Mucosa of rectum (tissue), 2 donors: ENCODE results near the gene GNA15.

Experiments used
- H3K27ac ChIP-seq, 2 donors: one replicate each; pipeline ENCODE4 v1.7.0; 2013; ENCODE audit warnings: inconsistent platforms in 2 of 2, low read depth in 2 of 2, low read length in 2 of 2
- H3K27me3 ChIP-seq, 2 donors: one replicate each; pipeline ENCODE4 v1.7.0; 2013; ENCODE audit warnings: low read length in 2 of 2; ENCODE audit not compliant: control insufficient read depth in 2 of 2, insufficient read depth in 2 of 2
- H3K36me3 ChIP-seq, 2 donors: one replicate each; pipeline ENCODE4 v1.7.0; 2013; ENCODE audit warnings: low read length in 2 of 2; ENCODE audit not compliant: control insufficient read depth in 2 of 2, insufficient read depth in 2 of 2
- H3K4me1 ChIP-seq, 2 donors: one replicate each; pipeline ENCODE4 v1.7.0; 2013; ENCODE audit warnings: low read length in 2 of 2, mild to moderate bottlenecking in 1 of 2; ENCODE audit not compliant: control insufficient read depth in 2 of 2, insufficient read depth in 2 of 2
- H3K4me3 ChIP-seq, 2 donors: one replicate each; pipeline ENCODE4 v1.7.0; 2013; ENCODE audit warnings: low read length in 2 of 2
- H3K9ac ChIP-seq, 2 donors: one replicate each; pipeline ENCODE4 v1.7.0; 2013; ENCODE audit warnings: low read length in 2 of 2, low read depth in 1 of 2, mild to moderate bottlenecking in 1 of 2
- H3K9me3 ChIP-seq, 2 donors: one replicate each; pipeline ENCODE4 v1.7.0; 2013; ENCODE audit warnings: low read length in 2 of 2; ENCODE audit not compliant: control insufficient read depth in 2 of 2
- donor health status: healthy.
- donor health status: Normal muscosa, but diverticular disease.

GNA15 gene

GRCh38 chr19:3098141-3098514 lies 37.7 kb upstream of the GNA15 start:
- no peaks in the 10 kb centered on the region for H3K9me3 ChIP-seq
- peaks cover 0 to 4% of the 10 kb centered on the region in 2 donors for H3K36me3 ChIP-seq
- peak overlapping the region; percentile 86 to 89 for H3K27ac ChIP-seq
- H3K9ac ChIP-seq: peak overlapping the region; percentile 77 to 99
- H3K4me1 ChIP-seq: peaks cover 52 to 59% of the 10 kb centered on the region in 2 donors
- peak overlapping the region; percentile 82 to 89 for H3K4me3 ChIP-seq
- peaks cover 0 to 2% of the 10 kb centered on the region in 2 donors for H3K27me3 ChIP-seq

DNA sequence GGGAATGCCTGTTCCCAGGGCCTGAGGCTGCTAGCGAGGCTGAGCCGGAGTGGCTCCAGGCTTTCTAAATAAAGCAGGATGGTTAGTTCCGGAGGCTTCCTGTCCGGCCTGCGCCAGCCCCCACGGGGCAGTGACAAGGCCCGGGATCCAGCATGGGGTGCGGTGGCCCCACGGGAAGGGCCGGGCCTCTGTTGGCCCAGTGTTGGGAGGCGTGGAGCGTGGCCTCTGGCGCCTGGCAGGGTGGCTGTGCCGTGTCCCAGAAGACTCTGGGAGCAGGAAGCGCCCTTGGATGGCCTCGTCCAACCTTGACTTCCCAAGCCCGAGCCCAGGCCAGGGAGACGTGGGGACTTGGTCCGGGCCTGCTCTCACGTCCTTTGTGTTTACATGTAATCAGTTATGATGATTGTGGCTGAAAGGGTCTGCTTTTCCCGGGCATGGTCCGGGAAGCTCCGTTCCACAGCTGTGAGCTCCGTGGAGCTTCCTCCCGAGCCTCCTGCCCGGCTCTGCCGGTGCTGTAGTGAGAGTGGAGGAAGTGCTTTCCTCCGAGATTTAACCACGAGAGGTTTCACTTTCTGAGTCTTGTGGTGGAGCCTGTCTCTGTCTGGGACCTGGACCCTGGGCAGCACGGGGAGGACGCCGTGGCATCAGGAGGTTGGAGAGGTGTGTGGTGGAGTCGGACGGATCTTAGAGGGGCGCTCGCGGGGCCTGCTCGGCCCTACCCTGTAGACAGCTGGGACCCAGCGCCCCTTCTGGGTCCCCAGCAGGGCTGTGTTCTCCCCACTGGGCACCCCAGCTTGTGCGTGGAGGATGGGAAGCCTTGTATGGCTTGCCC lies 37.1 kb upstream of the GNA15 start:
- Histone ChIP-seq H3K4me3 (peak overlapping the region; percentile 82 to 89), H3K9ac (peak overlapping the region; percentile 77 to 99), H3K27ac (peak overlapping the region; percentile 86 to 89), H3K9me3 (no peaks in the 10 kb centered on the region), H3K27me3 (peaks cover 0 to 2% of the 10 kb centered on the region in 2 donors), H3K4me1 (peaks cover 55 to 60% of the 10 kb centered on the region in 2 donors), H3K36me3 (peaks cover 0 to 4% of the 10 kb centered on the region in 2 donors)

GRCh38 chr19:3099347-3100145 lies 36.3 kb upstream of the GNA15 start:
- peaks cover 0 to 4% of the 10 kb centered on the region in 2 donors for H3K36me3 ChIP-seq
- H3K9ac ChIP-seq: peak overlapping the region in 1 of 2 donors; percentile 99
- peaks cover 0 to 2% of the 10 kb centered on the region in 2 donors for H3K27me3 ChIP-seq
- no peak overlapping the region for H3K27ac ChIP-seq
- no peak overlapping the region for H3K4me3 ChIP-seq
- peaks cover 62 to 68% of the 10 kb centered on the region in 2 donors for H3K4me1 ChIP-seq
- no peaks in the 10 kb centered on the region for H3K9me3 ChIP-seq

GRCh38 chr19:3100331-3100730 lies 35.5 kb upstream of the GNA15 start:
- Histone ChIP-seq H3K36me3 (peaks cover 0 to 4% of the 10 kb centered on the region in 2 donors), H3K27me3 (peaks cover 0 to 2% of the 10 kb centered on the region in 2 donors), H3K4me3 (no peak overlapping the region), H3K27ac (no peak overlapping the region), H3K9me3 (no peaks in the 10 kb centered on the region), H3K9ac (no peak overlapping the region), H3K4me1 (peaks cover 57 to 69% of the 10 kb centered on the region in 2 donors)

DNA sequence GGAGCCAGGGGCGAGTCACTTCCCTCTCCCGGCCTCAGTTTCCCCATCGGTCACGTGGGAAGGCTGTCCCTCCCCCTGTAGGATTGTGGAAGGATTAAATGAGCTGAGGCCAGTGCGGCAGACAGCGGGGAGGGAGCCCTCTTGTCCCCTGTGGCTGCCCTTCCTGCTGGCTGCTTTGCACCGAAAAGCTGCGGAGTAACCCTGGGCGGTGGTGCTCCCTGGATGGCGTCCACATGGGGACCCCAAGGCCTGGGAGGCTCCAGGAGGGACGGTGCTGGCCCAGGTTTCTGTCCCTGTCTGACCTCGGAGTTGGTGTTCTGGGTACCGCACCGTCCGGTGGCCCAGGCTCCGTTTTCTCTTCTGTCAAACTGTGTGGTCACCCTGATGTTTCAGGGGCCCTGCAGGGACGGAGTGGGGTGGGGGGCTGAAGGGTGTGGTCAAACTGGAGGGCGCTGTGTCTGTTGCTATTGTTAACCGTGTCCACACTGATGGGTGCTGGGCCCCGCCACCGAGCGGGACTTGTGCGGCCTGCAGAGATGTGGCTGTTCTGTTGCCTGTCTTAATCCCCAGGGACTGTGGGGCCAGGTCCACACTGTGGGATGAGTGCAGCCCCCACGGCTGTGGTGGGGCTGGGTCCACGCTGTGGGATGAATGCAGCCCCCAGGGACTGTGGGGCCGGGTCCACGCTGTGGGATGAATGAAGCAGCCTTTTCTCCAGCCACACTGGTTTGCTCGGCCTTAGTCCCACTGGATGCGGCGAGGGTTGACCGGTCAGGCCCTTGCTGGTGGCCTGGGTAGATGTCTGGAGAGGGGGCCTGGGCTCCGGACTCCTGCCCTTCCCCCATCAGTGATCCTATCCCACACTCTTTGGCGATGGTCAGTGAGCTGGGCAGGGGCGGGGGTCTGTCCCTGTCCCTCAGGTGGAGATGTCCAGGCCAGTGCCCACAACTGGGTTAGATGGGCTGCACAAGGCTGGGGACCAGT lies 34.8 kb upstream of the GNA15 start:
- Histone ChIP-seq H3K4me3 (no peak overlapping the region), H3K9ac (no peak overlapping the region), H3K27ac (no peak overlapping the region), H3K36me3 (peaks cover 0 to 4% of the 10 kb centered on the region in 2 donors), H3K27me3 (peaks cover 0 to 2% of the 10 kb centered on the region in 2 donors), H3K9me3 (no peaks in the 10 kb centered on the region), H3K4me1 (peaks cover 59 to 69% of the 10 kb centered on the region in 2 donors)

GRCh38 chr19:3102239-3103140 lies 33.3 kb upstream of the GNA15 start:
- H3K9ac ChIP-seq: no peak overlapping the region
- no peak overlapping the region for H3K27ac ChIP-seq
- no peaks in the 10 kb centered on the region for H3K9me3 ChIP-seq
- no peak overlapping the region for H3K4me3 ChIP-seq
- H3K36me3 ChIP-seq: peaks cover 0 to 5% of the 10 kb centered on the region in 2 donors
- peaks cover 0 to 2% of the 10 kb centered on the region in 2 donors for H3K27me3 ChIP-seq
- peaks cover 53 to 68% of the 10 kb centered on the region in 2 donors for H3K4me1 ChIP-seq

- no peak overlapping the region for H3K4me3 ChIP-seq
- peak overlapping the region in 1 of 2 donors; percentile 31 for H3K9ac ChIP-seq
- H3K27ac ChIP-seq: peak overlapping the region; percentile 23 to 65
- H3K36me3 ChIP-seq: peaks cover 0 to 5% of the 10 kb centered on the region in 2 donors
- peaks cover 43 to 58% of the 10 kb centered on the region in 2 donors for H3K4me1 ChIP-seq
- H3K27me3 ChIP-seq: peaks cover 0 to 2% of the 10 kb centered on the region in 2 donors
- no peaks in the 10 kb centered on the region for H3K9me3 ChIP-seq
Measured at GRCh38 chr19:3104708-3104983, 31.2 kb upstream of the GNA15 start.

DNA sequence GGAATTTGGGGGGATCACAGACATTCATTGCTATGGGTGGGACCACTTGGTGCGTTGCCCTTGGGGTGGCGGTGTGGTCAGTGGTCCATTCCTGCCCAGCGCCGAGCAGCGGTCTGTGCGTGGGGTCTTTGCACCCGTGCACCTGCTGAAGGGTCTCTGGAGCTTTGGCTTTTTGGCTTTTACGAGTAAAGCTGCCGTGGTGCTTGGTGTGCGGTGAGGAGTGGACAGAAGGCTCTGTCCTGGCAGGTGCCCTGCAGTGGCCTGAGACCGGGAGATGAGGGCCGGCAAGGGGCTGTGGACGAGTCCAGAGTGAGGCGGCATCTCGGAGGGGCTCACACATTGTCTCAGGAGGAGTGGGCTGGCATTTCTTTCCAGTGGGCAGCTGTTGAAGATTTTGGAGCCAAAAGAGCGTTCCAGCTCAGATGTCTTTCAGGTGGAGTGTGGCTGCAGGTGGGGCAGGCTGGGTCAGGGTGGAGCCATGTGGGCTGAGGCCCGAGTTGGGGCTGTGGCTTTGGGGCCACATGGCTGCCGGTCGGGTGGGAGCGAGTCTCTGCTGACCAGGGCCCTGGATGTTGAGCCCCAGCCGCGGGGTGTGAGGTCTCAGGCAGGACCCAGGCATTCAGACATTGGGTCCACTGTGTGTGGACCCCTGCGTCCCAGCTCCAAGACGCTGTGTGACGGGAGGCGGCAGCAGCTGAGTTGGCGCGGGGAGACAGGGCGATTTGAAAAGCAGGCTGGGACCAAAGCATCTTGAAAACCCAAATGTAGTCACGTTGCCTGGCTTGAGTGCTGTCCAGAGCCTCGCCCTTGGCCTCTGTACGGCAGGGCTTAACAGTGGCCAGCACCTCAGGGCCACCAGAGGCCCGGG lies 30.0 kb upstream of the GNA15 start:
- Histone ChIP-seq H3K4me1 (peaks cover 43 to 54% of the 10 kb centered on the region in 2 donors), H3K27ac (no peak overlapping the region), H3K9ac (no peak overlapping the region), H3K27me3 (no peaks in the 10 kb centered on the region), H3K36me3 (peaks cover 0 to 2% of the 10 kb centered on the region in 2 donors), H3K9me3 (no peaks in the 10 kb centered on the region), H3K4me3 (no peak overlapping the region)
